Esophagus muscularis mucosa (tissue), 4 donors: ENCODE measurements around the gene BRPF1. TPM values are rescaled to one million over a fixed set of nuclear protein-coding genes. Genes with fewer than 3 reads are reported as not detected.

Experiments used
- DNase-seq: peaks from one replicate; pipeline ENCODE4 v3.0.0-alpha.2; 2017; ENCODE audit errors: extremely low spot score
- H3K27ac ChIP-seq, 4 donors: fragments of 200-600 bp; sonication (generic); replicated peaks in 1 of 4; 1 replicate in 3 of 4; 2 replicates in 1 of 4; pipeline ENCODE4 v1.5.1; 2016 to 2019; ENCODE audit warnings: mild to moderate bottlenecking in 1 of 4
- H3K27me3 ChIP-seq, 4 donors: fragments of 200-600 bp; sonication (generic); one replicate each; pipeline versions ENCODE4 v1.5.1 to v1.6.0; 2016 to 2019
- H3K36me3 ChIP-seq, 4 donors: fragments of 200-600 bp; sonication (generic); one replicate each; pipeline ENCODE4 v1.5.1; 2016 to 2019
- H3K4me1 ChIP-seq, 4 donors: fragments of 200-600 bp; sonication (generic); one replicate each; pipeline ENCODE4 v1.5.1; 2016 to 2019
- H3K4me3 ChIP-seq, 4 donors: fragments of 200-600 bp; sonication (generic); 1 replicate in 2 of 4; 2 replicates in 2 of 4; pipeline ENCODE4 v1.5.1; 2016 to 2019; ENCODE audit warnings: mild to moderate bottlenecking in 4 of 4, moderate library complexity in 1 of 4
- H3K9me3 ChIP-seq, 4 donors: fragments of 200-600 bp; sonication (generic); 1 replicate in 3 of 4; 2 replicates in 1 of 4; pipeline ENCODE4 v1.5.1; 2016 to 2019
- CTCF ChIP-seq, 3 experiments: fragments of 200-600 bp in 2 of 3; fragments of 450-650 bp in 1 of 3; sonication (generic) in 2 of 3; IDR thresholded peaks; one replicate each; pipeline ENCODE4 v1.5.1; 2017 to 2019; ENCODE audit warnings: antibody characterized with exemption in 3 of 3, mild to moderate bottlenecking in 2 of 3, moderate library complexity in 1 of 3
- EP300 ChIP-seq: sonication (generic); formaldehyde crosslinking; IDR thresholded peaks from one replicate; pipeline ENCODE4 v1.6.1; 2017; ENCODE audit warnings: antibody characterized with exemption
- POLR2A ChIP-seq: fragments of 450-650 bp; IDR thresholded peaks from one replicate; pipeline ENCODE4 v1.6.1; 2017; ENCODE audit warnings: antibody characterized with exemption, moderate library complexity, mild to moderate bottlenecking, low read depth
- POLR2AphosphoS5 ChIP-seq, 2 donors: sonication (generic); formaldehyde crosslinking; IDR thresholded peaks; one replicate each; pipeline ENCODE4 v1.6.1; 2017; ENCODE audit warnings: antibody characterized with exemption in 2 of 2
- WGBS: methylation state at CpG from one replicate; pipeline ENCODE4 v1.1.5; 2018; 5-methylcytosine and 5-hydroxymethylcytosine counted together
- intact Hi-C: fragments of 100-400 bp; cut with DNase I; formaldehyde crosslinking; loops from one replicate; pipeline ENCODE4 v1.15.1; 2023
- total RNA-seq, 4 donors: library from RNA; depleted of rRNA; stranded (reverse); fragments of >200 nt; gene quantifications; one replicate each; pipeline versions ENCODE4 v1.1.0 to v1.2.1, GENCODE V29; 2016

BRPF1 gene
- total RNA-seq, 4 donors from 2014 or later = 16.2 to 23.3 (median 21.1) TPM

- DNase-seq = no peak
- 67% methylated on average over 5 of the region's 5 CpGs for WGBS
- H3K9me3 ChIP-seq = no peaks in the 10 kb centered on the region
- no peaks in the 10 kb centered on the region for H3K27me3 ChIP-seq
- no peak overlapping the region for H3K27ac ChIP-seq
- intact Hi-C loops = no loop called here
- H3K4me1 ChIP-seq = peaks cover 3 to 26% (median 10%) of the 10 kb centered on the region in 4 donors
- TF ChIP-seq CTCF (IDR thresholded peaks at IDR 0.05) = no peak
- no peak for TF ChIP-seq EP300
- TF ChIP-seq POLR2AphosphoS5 (IDR thresholded peaks at IDR 0.05) = no peak
- TF ChIP-seq POLR2A = no peak
- H3K36me3 ChIP-seq = peaks cover 20 to 46% (median 38%) of the 10 kb centered on the region in 4 donors
- H3K4me3 ChIP-seq = no peak overlapping the region
Measured at GRCh38 chr3:9778143-9779074, 46.9 kb downstream of the BRPF1 start.

GRCh38 chr3:9779075-9779593 is 47.6 kb downstream of the BRPF1 start:
- TF ChIP-seq CTCF (IDR thresholded peaks at IDR 0.05) = no peak
- no peak for TF ChIP-seq EP300
- no peak for TF ChIP-seq POLR2A
- TF ChIP-seq POLR2AphosphoS5 (IDR thresholded peaks at IDR 0.05) = no peak
- Histone ChIP-seq H3K4me3 (no peak overlapping the region), H3K4me1 (peaks cover 3 to 26% (median 10%) of the 10 kb centered on the region in 4 donors), H3K36me3 (peaks cover 26 to 53% (median 45%) of the 10 kb centered on the region in 4 donors), H3K27ac (no peak overlapping the region), H3K27me3 (no peaks in the 10 kb centered on the region), H3K9me3 (no peaks in the 10 kb centered on the region)
- WGBS = 86% methylated on average over 5 of the region's 6 CpGs
- DNase-seq = no peak
- intact Hi-C loops = no loop called here

GRCh38 chr3:9779721-9780457 is 48.4 kb downstream of the BRPF1 start:
- Histone ChIP-seq H3K4me3 (no peak overlapping the region), H3K27ac (peak overlapping the region in 2 of 4 donors; percentile 29 to 53), H3K4me1 (peaks cover 3 to 26% (median 10%) of the 10 kb centered on the region in 4 donors), H3K27me3 (no peaks in the 10 kb centered on the region), H3K36me3 (peaks cover 32 to 60% (median 52%) of the 10 kb centered on the region in 4 donors), H3K9me3 (no peaks in the 10 kb centered on the region)
- WGBS = 91% methylated on average over 5 of the region's 8 CpGs
- no peak for DNase-seq
- no peak for TF ChIP-seq POLR2AphosphoS5 (IDR thresholded peaks at IDR 0.05)
- TF ChIP-seq CTCF (IDR thresholded peaks at IDR 0.05) = no peak
- no peak for TF ChIP-seq EP300
- intact Hi-C loops = no loop called here

- no peak for DNase-seq
- H3K9me3 ChIP-seq = no peaks in the 10 kb centered on the region
- 89% methylated on average over 10 of the region's 10 CpGs for WGBS
- peak overlapping the region in 2 of 4 donors; percentile 29 to 53 for H3K27ac ChIP-seq
- no peak overlapping the region for H3K4me3 ChIP-seq
- H3K27me3 ChIP-seq = no peaks in the 10 kb centered on the region
- H3K4me1 ChIP-seq = peaks cover 3 to 26% (median 10%) of the 10 kb centered on the region in 4 donors
- H3K36me3 ChIP-seq = peaks cover 38 to 66% (median 57%) of the 10 kb centered on the region in 4 donors
- intact Hi-C loops = no loop called here
- TF ChIP-seq POLR2A = no peak
- TF ChIP-seq CTCF (IDR thresholded peaks at IDR 0.05) = no peak
- no peak for TF ChIP-seq POLR2AphosphoS5 (IDR thresholded peaks at IDR 0.05)
- no peak for TF ChIP-seq EP300
Measured at GRCh38 chr3:9780458-9780812, 48.9 kb downstream of the BRPF1 start.
